Measurements from ENCODE around the gene BASP1. TPM values are rescaled to one million over a fixed set of nuclear protein-coding genes. Genes with fewer than 3 reads are reported as not detected.
A peak's percentile ranks its signal among the peaks of the same experiment; 100 is the strongest.

Gene BASP1, protein sequence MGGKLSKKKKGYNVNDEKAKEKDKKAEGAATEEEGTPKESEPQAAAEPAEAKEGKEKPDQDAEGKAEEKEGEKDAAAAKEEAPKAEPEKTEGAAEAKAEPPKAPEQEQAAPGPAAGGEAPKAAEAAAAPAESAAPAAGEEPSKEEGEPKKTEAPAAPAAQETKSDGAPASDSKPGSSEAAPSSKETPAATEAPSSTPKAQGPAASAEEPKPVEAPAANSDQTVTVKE
- total RNA-seq (1 to 10 TPM in 4 of 5 experiments, not detected in 1; 1.1 to 9.6 (median 2.6) TPM), polyA plus RNA-seq (under 1 TPM; 0.23 to 0.24 TPM), total RNA-seq (1.1 reads per million)

GRCh38 chr5:17217493-17218352 is at the start of gene BASP1:
BASP1 (plus strand) TSS chr5:17217631; CDS start chr5:17275217, 57,586 bp downstream.
- Histone ChIP-seq H3K4me3 (ENCODE audit: low read length) (peak within 1 kb of the TSS; percentile 27), H3K27ac (ENCODE audit: low read depth, low read length) (no peak within 1 kb of the TSS), H3K36me3 (ENCODE audit: control insufficient read depth in 2 of 3, insufficient read depth in 3 of 3, low read length in 3 of 3) (no peaks in the 10 kb centered on the region), H3K4me1 (ENCODE audit: control insufficient read depth in 2 of 2, insufficient read depth in 2 of 2, low read length in 2 of 2) (peaks cover 0 to 7% of the 10 kb centered on the region in 2 donors), H3K27me3 (ENCODE audit: control insufficient read depth in 2 of 2, insufficient read depth in 2 of 2, low read length in 2 of 2) (peaks cover 0 to 3% of the 10 kb centered on the region in 2 donors), H3K9me3 (ENCODE audit: control insufficient read depth in 2 of 3, low read length in 3 of 3) (no peaks in the 10 kb centered on the region)
- DNase-seq (peak in 8 of 9 donors; percentile 16 to 51 (median 32)), ATAC-seq (peak; percentile 72)
- Mint-ChIP-seq H3K36me3 (no peaks in the 10 kb centered on the region), H3K4me3 (peak within 1 kb of the TSS; percentile 60 to 88 (median 80)), H3K27me3 (peaks cover 40 to 60% (median 55%) of the 10 kb centered on the region in 5 donors), H3K27ac (peak within 1 kb of the TSS in 6 of 9 donors; percentile 43 to 83 (median 66)), H3K9me3 (peaks cover 0 to 8% (median 0%) of the 10 kb centered on the region in 11 donors), H3K4me1 (peaks cover 3 to 21% (median 19%) of the 10 kb centered on the region in 7 donors)
- intact Hi-C loops (cut with micrococcal nuclease): loop anchor here in 1 of 2 donors (2.0 kb wide), 1 partner anchor 1097 kb away; no protein-coding TSS in a partner anchor
- ChIA-PET CTCF (no interaction called here), POLR2A (no interaction called here)

DNA sequence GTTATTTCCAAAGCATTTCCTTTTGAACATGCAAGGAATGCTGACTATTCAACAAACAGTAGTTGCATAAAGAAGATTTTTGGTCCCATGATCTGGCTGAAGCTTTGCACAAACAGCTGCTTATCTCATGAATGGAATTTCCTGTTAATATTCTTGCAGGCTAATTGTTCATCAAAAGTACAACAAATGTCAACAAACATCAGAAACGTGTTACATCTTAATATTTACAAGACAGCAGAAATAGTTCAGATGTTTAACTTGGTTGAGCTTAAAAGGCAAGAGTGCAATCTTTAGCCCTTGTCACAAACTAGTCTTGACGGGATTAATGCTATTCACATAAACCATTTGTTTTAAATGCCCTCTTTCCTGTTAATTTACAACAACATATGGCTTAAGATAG is 47.9 kb upstream of the BASP1 start:
- ChIA-PET CTCF (no interaction called here), POLR2A (no interaction called here)
- Mint-ChIP-seq H3K4me3 (no peak overlapping the region), H3K36me3 (no peaks in the 10 kb centered on the region), H3K27me3 (peaks cover 0 to 9% (median 4%) of the 10 kb centered on the region in 5 donors), H3K27ac (no peak overlapping the region), H3K9me3 (peaks cover 0 to 3% (median 0%) of the 10 kb centered on the region in 11 donors), H3K4me1 (peaks cover 0 to 2% (median 0%) of the 10 kb centered on the region in 7 donors)
- H3K27me3 ChIP-seq (ENCODE audit: control insufficient read depth in 2 of 2, insufficient read depth in 2 of 2, low read length in 2 of 2): no peaks in the 10 kb centered on the region
- ATAC-seq (no peak), DNase-seq (no peak)
- H3K36me3 ChIP-seq (ENCODE audit: control insufficient read depth in 2 of 3, insufficient read depth in 3 of 3, low read length in 3 of 3): no peaks in the 10 kb centered on the region
- intact Hi-C loops (cut with micrococcal nuclease): no loop called here
- no peaks in the 10 kb centered on the region for H3K9me3 ChIP-seq (ENCODE audit: control insufficient read depth in 2 of 3, low read length in 3 of 3)
- H3K4me3 ChIP-seq (ENCODE audit: low read length): no peak overlapping the region
- H3K4me1 ChIP-seq (ENCODE audit: control insufficient read depth in 2 of 2, insufficient read depth in 2 of 2, low read length in 2 of 2): no peaks in the 10 kb centered on the region
- no peak overlapping the region for H3K27ac ChIP-seq (ENCODE audit: low read depth, low read length)

DNA sequence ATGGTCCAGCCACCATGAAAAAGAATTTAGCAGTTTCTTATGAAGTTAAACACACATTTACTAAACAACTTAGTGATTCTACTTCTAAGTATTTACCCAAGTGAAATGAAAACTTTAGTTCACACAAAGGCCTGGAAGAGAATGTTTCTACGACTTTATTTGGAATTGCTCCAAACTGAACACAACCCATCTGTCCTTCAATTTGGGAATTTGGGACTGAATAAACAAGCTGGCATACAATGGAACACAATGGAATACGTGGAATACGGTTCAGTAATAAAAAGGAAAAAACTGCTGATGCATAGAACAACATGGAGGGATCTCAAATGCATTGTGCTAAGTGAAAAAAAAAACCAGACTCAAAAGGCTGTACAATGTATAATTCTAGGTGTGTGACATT is 44.6 kb upstream of the BASP1 start:
- no peak overlapping the region for H3K4me3 ChIP-seq (ENCODE audit: low read length)
- no peaks in the 10 kb centered on the region for H3K4me1 ChIP-seq (ENCODE audit: control insufficient read depth in 2 of 2, insufficient read depth in 2 of 2, low read length in 2 of 2)
- H3K4me3 Mint-ChIP-seq: no peak overlapping the region
- no peaks in the 10 kb centered on the region for H3K36me3 ChIP-seq (ENCODE audit: control insufficient read depth in 2 of 3, insufficient read depth in 3 of 3, low read length in 3 of 3)
- peaks cover 0 to 4% (median 0%) of the 10 kb centered on the region in 11 donors for H3K9me3 Mint-ChIP-seq
- ATAC-seq (no peak), DNase-seq (no peak)
- H3K27me3 ChIP-seq (ENCODE audit: control insufficient read depth in 2 of 2, insufficient read depth in 2 of 2, low read length in 2 of 2): no peaks in the 10 kb centered on the region
- intact Hi-C loops (cut with micrococcal nuclease): no loop called here
- peaks cover 0 to 2% (median 0%) of the 10 kb centered on the region in 7 donors for H3K4me1 Mint-ChIP-seq
- ChIA-PET CTCF (no interaction called here), POLR2A (no interaction called here)
- no peaks in the 10 kb centered on the region for H3K36me3 Mint-ChIP-seq
- peaks cover 0 to 9% (median 0%) of the 10 kb centered on the region in 5 donors for H3K27me3 Mint-ChIP-seq
- H3K9me3 ChIP-seq (ENCODE audit: control insufficient read depth in 2 of 3, low read length in 3 of 3): no peaks in the 10 kb centered on the region
- no peak overlapping the region for H3K27ac Mint-ChIP-seq
- H3K27ac ChIP-seq (ENCODE audit: low read depth, low read length): no peak overlapping the region

GRCh38 chr5:17174965-17175364 is 42.5 kb upstream of the BASP1 start:
- ChIA-PET CTCF (no interaction called here), POLR2A (no interaction called here)
- Mint-ChIP-seq H3K27ac (no peak overlapping the region), H3K9me3 (peaks cover 0 to 4% (median 0%) of the 10 kb centered on the region in 11 donors), H3K4me3 (no peak overlapping the region), H3K36me3 (no peaks in the 10 kb centered on the region), H3K27me3 (peaks cover 0 to 15% (median 0%) of the 10 kb centered on the region in 5 donors), H3K4me1 (peaks cover 0 to 2% (median 0%) of the 10 kb centered on the region in 7 donors)
- Histone ChIP-seq H3K4me1 (ENCODE audit: control insufficient read depth in 2 of 2, insufficient read depth in 2 of 2, low read length in 2 of 2) (no peaks in the 10 kb centered on the region), H3K27me3 (ENCODE audit: control insufficient read depth in 2 of 2, insufficient read depth in 2 of 2, low read length in 2 of 2) (no peaks in the 10 kb centered on the region), H3K27ac (ENCODE audit: low read depth, low read length) (no peak overlapping the region), H3K36me3 (ENCODE audit: control insufficient read depth in 2 of 3, insufficient read depth in 3 of 3, low read length in 3 of 3) (no peaks in the 10 kb centered on the region), H3K4me3 (ENCODE audit: low read length) (no peak overlapping the region), H3K9me3 (ENCODE audit: control insufficient read depth in 2 of 3, low read length in 3 of 3) (no peaks in the 10 kb centered on the region)
- DNase-seq (no peak), ATAC-seq (no peak)
- intact Hi-C loops (cut with micrococcal nuclease): no loop called here

DNA sequence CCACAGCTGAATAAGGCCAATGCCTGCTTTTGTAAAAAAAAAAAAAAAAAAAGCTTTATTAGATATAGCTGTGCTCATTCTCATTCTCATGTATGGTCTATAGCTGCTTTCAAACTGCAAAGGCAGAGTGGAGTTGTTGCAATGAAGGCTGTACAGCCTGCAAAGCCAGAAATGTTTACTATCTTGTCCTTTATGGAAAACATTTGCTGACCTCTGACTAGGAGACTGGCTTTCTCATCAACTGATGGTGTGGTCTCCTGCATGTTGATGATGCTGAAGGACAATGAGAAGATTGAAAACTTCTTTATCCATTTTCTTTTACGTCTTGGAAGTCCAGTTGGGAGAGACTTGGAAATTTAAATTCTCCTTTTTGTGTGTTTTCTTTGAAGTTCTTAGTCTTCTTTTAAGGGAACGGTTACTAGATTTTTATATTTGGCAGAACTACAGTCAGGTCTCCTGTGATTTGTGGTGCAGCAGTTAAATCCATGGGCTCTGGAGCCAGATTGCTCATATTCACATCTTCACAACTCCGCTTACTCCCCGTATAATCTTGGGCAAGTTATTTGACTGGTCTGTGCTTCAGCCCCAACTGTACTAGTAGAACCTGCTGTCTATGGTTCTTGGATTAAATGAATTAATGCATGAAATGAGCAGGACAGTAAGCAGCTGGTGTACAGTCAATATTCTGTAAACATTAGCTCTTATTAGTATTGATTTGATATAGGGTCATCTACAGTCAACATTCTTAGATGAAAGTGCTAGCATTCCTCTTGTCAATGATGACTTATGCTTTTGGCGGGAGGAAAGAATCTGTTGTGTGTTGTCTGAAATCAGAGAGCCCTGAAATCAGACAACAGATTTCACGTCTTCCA is 39.7 kb upstream of the BASP1 start:
- ChIA-PET CTCF (no interaction called here), POLR2A (no interaction called here)
- H3K27ac Mint-ChIP-seq: no peak overlapping the region
- no peaks in the 10 kb centered on the region for H3K36me3 ChIP-seq (ENCODE audit: control insufficient read depth in 2 of 3, insufficient read depth in 3 of 3, low read length in 3 of 3)
- no peak overlapping the region for H3K4me3 ChIP-seq (ENCODE audit: low read length)
- DNase-seq (no peak), ATAC-seq (no peak)
- no peak overlapping the region for H3K27ac ChIP-seq (ENCODE audit: low read depth, low read length)
- no peaks in the 10 kb centered on the region for H3K4me1 ChIP-seq (ENCODE audit: control insufficient read depth in 2 of 2, insufficient read depth in 2 of 2, low read length in 2 of 2)
- intact Hi-C loops (cut with micrococcal nuclease): no loop called here
- peaks cover 0 to 4% (median 0%) of the 10 kb centered on the region in 11 donors for H3K9me3 Mint-ChIP-seq
- H3K4me3 Mint-ChIP-seq: no peak overlapping the region
- H3K27me3 ChIP-seq (ENCODE audit: control insufficient read depth in 2 of 2, insufficient read depth in 2 of 2, low read length in 2 of 2): no peaks in the 10 kb centered on the region
- H3K36me3 Mint-ChIP-seq: no peaks in the 10 kb centered on the region
- H3K4me1 Mint-ChIP-seq: peaks cover 0 to 2% (median 0%) of the 10 kb centered on the region in 7 donors
- peaks cover 0 to 10% (median 0%) of the 10 kb centered on the region in 5 donors for H3K27me3 Mint-ChIP-seq
- no peaks in the 10 kb centered on the region for H3K9me3 ChIP-seq (ENCODE audit: control insufficient read depth in 2 of 3, low read length in 3 of 3)

GRCh38 chr5:17178373-17178675 is 39.1 kb upstream of the BASP1 start:
- Mint-ChIP-seq H3K9me3 (peaks cover 0 to 4% (median 0%) of the 10 kb centered on the region in 11 donors), H3K4me3 (no peak overlapping the region), H3K36me3 (no peaks in the 10 kb centered on the region), H3K27ac (no peak overlapping the region), H3K4me1 (no peaks in the 10 kb centered on the region), H3K27me3 (peaks cover 0 to 12% (median 0%) of the 10 kb centered on the region in 5 donors)
- intact Hi-C loops (cut with micrococcal nuclease): no loop called here
- ATAC-seq (no peak), DNase-seq (no peak)
- no peaks in the 10 kb centered on the region for H3K4me1 ChIP-seq (ENCODE audit: control insufficient read depth in 2 of 2, insufficient read depth in 2 of 2, low read length in 2 of 2)
- POLR2A ChIA-PET: no interaction called here
- no peaks in the 10 kb centered on the region for H3K27me3 ChIP-seq (ENCODE audit: control insufficient read depth in 2 of 2, insufficient read depth in 2 of 2, low read length in 2 of 2)
- H3K9me3 ChIP-seq (ENCODE audit: control insufficient read depth in 2 of 3, low read length in 3 of 3): no peaks in the 10 kb centered on the region
- no peak overlapping the region for H3K27ac ChIP-seq (ENCODE audit: low read depth, low read length)
- CTCF ChIA-PET: no interaction called here
- no peaks in the 10 kb centered on the region for H3K36me3 ChIP-seq (ENCODE audit: control insufficient read depth in 2 of 3, insufficient read depth in 3 of 3, low read length in 3 of 3)
- H3K4me3 ChIP-seq (ENCODE audit: low read length): no peak overlapping the region

Data from naive thymus-derived CD4-positive, alpha-beta T cell (primary cell).